HCT116 (cell line): Measurements from ENCODE around the gene MEGF6.

Source experiments
- CTCF ChIP-seq, 3 experiments: fragments of 200-600 bp in 1 of 3; sonication (generic) in 1 of 3; IDR thresholded peaks in 2 of 3; conservative IDR thresholded peaks in 1 of 3; 2 replicates each; pipeline ENCODE4 v1.5.1; 2012 to 2017; ENCODE audit warnings: low read depth in 2 of 3, low read length in 2 of 3, antibody characterized with exemption in 1 of 3, borderline replicate concordance in 1 of 3, control low read depth in 1 of 3, mild to moderate bottlenecking in 1 of 3, mixed read lengths in 1 of 3, mixed run types in 1 of 3, moderate library complexity in 1 of 3; ENCODE audit not compliant: insufficient read depth in 1 of 3
- EZH2 ChIP-seq: fragments of 200-600 bp; sonication (generic); IDR thresholded peaks from 2 replicates; pipeline ENCODE4 v1.6.1; 2017; ENCODE audit warnings: antibody characterized with exemption, mixed run types
- POLR2A ChIP-seq: IDR thresholded peaks from 2 replicates; pipeline ENCODE4 v1.7.0; 2011; ENCODE audit warnings: borderline replicate concordance; ENCODE audit not compliant: insufficient read depth, insufficient read length; ENCODE audit errors: extremely low read depth
- POLR2AphosphoS5 ChIP-seq: IDR thresholded peaks from 2 replicates; pipeline ENCODE4 v1.6.1; 2011; ENCODE audit warnings: mild to moderate bottlenecking, low read depth, low read length, moderate library complexity
- TCF7L2 ChIP-seq: IDR thresholded peaks from 2 replicates; pipeline ENCODE4 v1.7.0; 2011; ENCODE audit warnings: borderline replicate concordance, inconsistent platforms; ENCODE audit not compliant: insufficient read depth, insufficient read length; ENCODE audit errors: extremely low read depth
- ZBTB33 ChIP-seq: IDR thresholded peaks from 2 replicates; pipeline ENCODE4 v1.6.1; 2011; ENCODE audit warnings: mild to moderate bottlenecking, low read length, moderate library complexity; ENCODE audit not compliant: insufficient replicate concordance; ENCODE audit errors: extremely low read depth

GRCh38 chr1:3469849-3470649 lies 141.3 kb downstream of the MEGF6 start:
- TF ChIP-seq CTCF (IDR thresholded peaks at IDR 0.05 in 2 of 3, conservative IDR thresholded peaks at IDR 0.05 in 1 of 3; ENCODE audit: borderline replicate concordance in 1 of 3, insufficient read depth in 1 of 3, low read depth in 2 of 3, low read length in 2 of 3) (no peak), EZH2 (no peak), POLR2A (no peak), POLR2AphosphoS5 (no peak), TCF7L2 (no peak), ZBTB33 (no peak)
